WERI-Rb-1 (cell line): ENCODE measurements around the gene FBXO31.

Experiments used
- DNase-seq: peaks from one replicate; pipeline ENCODE4 v3.0.0-alpha.2; 2020
- H3K27ac ChIP-seq: fragments of 250-450 bp; sonication (Bioruptor Pico); 2 replicates; pipeline ENCODE4 v1.5.1; 2020; ENCODE audit warnings: mild to moderate bottlenecking, moderate library complexity
- H3K27me3 ChIP-seq: fragments of 250-450 bp; sonication (Bioruptor Pico); 2 replicates; pipeline ENCODE4 v1.5.1; 2021; ENCODE audit warnings: mild to moderate bottlenecking, low read depth, moderate library complexity; ENCODE audit not compliant: insufficient read depth, severe bottlenecking
- H3K36me3 ChIP-seq: fragments of 250-450 bp; sonication (Bioruptor Pico); 2 replicates; pipeline ENCODE4 v1.5.1; 2020; ENCODE audit warnings: mild to moderate bottlenecking, moderate library complexity
- H3K4me3 ChIP-seq: 2 replicates; pipeline ENCODE4 v1.5.1; 2011; ENCODE audit warnings: low read depth, mild to moderate bottlenecking, control low read depth, low read length
- H3K9me3 ChIP-seq: fragments of 250-450 bp; sonication (Bioruptor Pico); 2 replicates; pipeline ENCODE4 v1.5.1; 2021; ENCODE audit warnings: mild to moderate bottlenecking, moderate library complexity; ENCODE audit not compliant: severe bottlenecking
- CTCF ChIP-seq: IDR thresholded peaks from 2 replicates; pipeline ENCODE4 v1.5.1; 2011; ENCODE audit warnings: low read depth, mild to moderate bottlenecking, control low read depth, inconsistent platforms, low read length

The FBXO31 gene

GRCh38 chr16:87395181-87395842 lies 11.7 kb upstream of the FBXO31 start:
- Histone ChIP-seq H3K4me3 (no peak overlapping the region), H3K27me3 (no peaks in the 10 kb centered on the region), H3K9me3 (no peaks in the 10 kb centered on the region), H3K27ac (no peak overlapping the region), H3K36me3 (peaks cover 3% of the 10 kb centered on the region; the same call in 1 of the 2 replicates)
- TF ChIP-seq CTCF = no peak
- DNase-seq = no peak

GRCh38 chr16:87393680-87394055 lies 10.1 kb upstream of the FBXO31 start:
- H3K27me3 ChIP-seq = no peaks in the 10 kb centered on the region
- H3K9me3 ChIP-seq = no peaks in the 10 kb centered on the region
- H3K4me3 ChIP-seq = peak overlapping the region; percentile 54; the same call in 1 of the 2 replicates
- peaks cover 3% of the 10 kb centered on the region; the same call in 1 of the 2 replicates for H3K36me3 ChIP-seq
- DNase-seq = no peak
- peak overlapping the region; percentile 50; the same call in 1 of the 2 replicates for H3K27ac ChIP-seq
- TF ChIP-seq CTCF = no peak

GRCh38 chr16:87392821-87393679 lies 9.5 kb upstream of the FBXO31 start:
- H3K9me3 ChIP-seq = no peaks in the 10 kb centered on the region
- H3K27ac ChIP-seq = peak overlapping the region; percentile 50
- no peak for DNase-seq
- H3K4me3 ChIP-seq = peak overlapping the region; percentile 54
- H3K36me3 ChIP-seq = 0 out of 2 replicates have a peak, but pooled peaks cover 3% of the 10 kb centered on the region
- TF ChIP-seq CTCF = no peak
- H3K27me3 ChIP-seq = no peaks in the 10 kb centered on the region

GRCh38 chr16:87391950-87392820 lies 8.6 kb upstream of the FBXO31 start, which contains the start of gene MAP1LC3B:
TSS of gene MAP1LC3B (plus strand) at chr16:87392336. CDS start at chr16:87392428, 92 bp downstream.
- DNase-seq = peak; percentile 90
- no peaks in the 10 kb centered on the region for H3K27me3 ChIP-seq
- H3K9me3 ChIP-seq = no peaks in the 10 kb centered on the region
- 0 out of 2 replicates have a peak, but pooled peaks cover 3% of the 10 kb centered on the region for H3K36me3 ChIP-seq
- no peak for TF ChIP-seq CTCF
- H3K27ac ChIP-seq = peak within 1 kb of the TSS; percentile 87
- peak within 1 kb of the TSS; percentile 54 for H3K4me3 ChIP-seq

GRCh38 chr16:87391324-87391949 lies 7.9 kb upstream of the FBXO31 start:
- Histone ChIP-seq H3K4me3 (peak overlapping the region; percentile 43), H3K9me3 (no peaks in the 10 kb centered on the region), H3K36me3 (0 out of 2 replicates have a peak, but pooled peaks cover 3% of the 10 kb centered on the region), H3K27me3 (no peaks in the 10 kb centered on the region), H3K27ac (peak overlapping the region; percentile 87)
- TF ChIP-seq CTCF = no peak
- DNase-seq = no peak
